AG08396 (cell line): ENCODE results near the gene SHISA8.
"Not testable (repeated sequence)": the region's sequence is repeated elsewhere in the genome, so short reads cannot be mapped to it uniquely, and the experiment has no call there.

Experiments used
- DNase-seq: peaks from one replicate; pipeline ENCODE4 v3.0.0; 2012; ENCODE audit warnings: low spot score, mixed read lengths

SHISA8 gene

GRCh38 chr22:41899110-41899509 lies 15.8 kb downstream of the SHISA8 start:
- no peak for DNase-seq

GRCh38 chr22:41898645-41899044 lies 16.2 kb downstream of the SHISA8 start:
- DNase-seq, result no peak

- no peak for DNase-seq
Measured at GRCh38 chr22:41893591-41894375, 21.1 kb downstream of the SHISA8 start.

GRCh38 chr22:41892721-41893120 lies 22.2 kb downstream of the SHISA8 start:
- DNase-seq, result no peak

GRCh38 chr22:41891407-41891806 lies 23.5 kb downstream of the SHISA8 start:
- DNase-seq, result no peak

- DNase-seq, result peak; percentile 82
Measured at GRCh38 chr22:41888627-41889200, 26.2 kb downstream of the SHISA8 start.

GRCh38 chr22:41885516-41885915 lies 29.4 kb downstream of the SHISA8 start:
- no peak for DNase-seq

- no peak for DNase-seq
Measured at GRCh38 chr22:41885116-41885515, 29.8 kb downstream of the SHISA8 start.

- no peak for DNase-seq
Measured at GRCh38 chr22:41883400-41883799, 31.5 kb downstream of the SHISA8 start.

- DNase-seq, result no peak
Measured at GRCh38 chr22:41880653-41881052, 34.2 kb downstream of the SHISA8 start.

GRCh38 chr22:41876675-41877074 lies 38.2 kb downstream of the SHISA8 start:
- DNase-seq, result no peak

GRCh38 chr22:41876275-41876674 lies 38.6 kb downstream of the SHISA8 start:
- peak; percentile 42 for DNase-seq

- no peak for DNase-seq
Measured at GRCh38 chr22:41875531-41876270, 39.2 kb downstream of the SHISA8 start.

- no peak for DNase-seq
Measured at GRCh38 chr22:41874090-41874489, 40.8 kb downstream of the SHISA8 start.

GRCh38 chr22:41873391-41873790 lies 41.5 kb downstream of the SHISA8 start:
- no peak for DNase-seq

GRCh38 chr22:41870786-41871185 lies 44.1 kb downstream of the SHISA8 start:
- DNase-seq, result no peak

- not testable (repeated sequence) for DNase-seq
Measured at GRCh38 chr22:41870081-41870480, 44.8 kb downstream of the SHISA8 start.

GRCh38 chr22:41868556-41868955 lies 46.3 kb downstream of the SHISA8 start:
- DNase-seq, result no peak

- no peak for DNase-seq
Measured at GRCh38 chr22:41863472-41863871, 51.4 kb downstream of the SHISA8 start.

GRCh38 chr22:41862530-41863266 lies 52.2 kb downstream of the SHISA8 start:
- peak; percentile 29 for DNase-seq

GRCh38 chr22:41862160-41862529 lies 52.7 kb downstream of the SHISA8 start:
- DNase-seq, result no peak
